GM04503 (cell line): ENCODE measurements around the gene CHN2.

ENCODE experiments used
- DNase-seq: peaks from one replicate; pipeline ENCODE4 v3.0.0-alpha.2; 2012; ENCODE audit warnings: low read depth

Gene CHN2

GRCh38 chr7:29228289-29229011 lies 33.9 kb downstream of the CHN2 start:
- DNase-seq: no peak

DNA sequence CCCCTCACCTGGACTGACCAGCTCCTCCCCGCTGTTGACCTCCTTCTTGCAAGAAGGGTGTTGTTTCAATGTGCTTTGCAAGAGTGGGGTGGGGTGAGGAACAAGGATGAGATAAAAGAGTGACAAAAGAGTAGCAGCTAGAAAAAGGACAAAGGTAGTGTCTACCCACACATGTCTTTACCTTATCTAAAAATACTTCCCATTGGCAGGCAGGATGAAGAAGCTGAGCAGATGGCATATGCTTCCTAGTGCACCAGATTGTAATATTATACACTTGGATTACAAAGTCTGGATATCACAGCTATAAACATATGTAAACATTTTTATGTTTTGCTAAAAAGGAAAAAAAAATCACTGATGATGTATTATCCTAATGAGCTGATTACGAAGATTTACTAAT lies 34.5 kb downstream of the CHN2 start:
- DNase-seq: no peak

DNA sequence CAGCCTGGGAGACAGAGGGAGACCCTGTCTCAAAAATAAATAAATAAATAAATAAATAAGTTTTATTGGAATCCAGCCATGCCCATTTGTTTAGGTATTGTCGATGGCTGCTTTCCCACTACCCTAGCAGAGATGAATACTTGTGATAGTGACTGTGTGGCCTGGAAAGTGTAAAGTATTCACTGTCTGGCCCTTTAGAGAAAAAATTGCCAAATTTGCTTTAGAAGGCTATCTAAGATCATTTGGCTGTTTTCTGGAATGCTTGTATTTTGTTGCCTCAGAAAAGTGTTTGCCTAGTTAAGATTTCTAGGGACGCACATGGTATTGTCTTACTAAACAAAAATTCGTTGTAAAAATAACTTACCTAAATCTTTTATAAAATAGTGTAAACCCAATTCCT lies 35.4 kb downstream of the CHN2 start:
- DNase-seq: no peak

DNA sequence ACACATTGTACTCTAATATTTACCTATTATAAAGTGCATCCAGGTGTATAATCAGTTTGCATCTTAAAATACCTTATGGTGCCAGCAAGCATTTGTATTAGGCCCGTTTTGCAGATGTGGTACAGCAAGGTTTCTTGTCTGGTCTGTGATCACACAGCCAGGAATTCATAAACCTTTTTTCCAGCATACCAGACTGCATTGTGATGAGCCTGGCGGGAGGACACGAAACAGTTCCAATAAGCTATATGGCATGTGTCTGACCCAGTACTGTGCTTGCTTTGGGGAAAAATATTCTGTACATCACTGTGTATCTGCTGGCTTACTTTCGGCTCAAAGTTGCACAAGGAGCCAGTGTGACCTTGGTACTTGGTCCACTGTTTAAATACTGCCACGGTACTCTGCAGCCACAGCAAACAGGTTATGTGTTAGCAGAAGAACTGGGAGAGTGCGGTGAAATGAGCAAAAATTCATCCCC lies 36.3 kb downstream of the CHN2 start:
- no peak for DNase-seq

DNA sequence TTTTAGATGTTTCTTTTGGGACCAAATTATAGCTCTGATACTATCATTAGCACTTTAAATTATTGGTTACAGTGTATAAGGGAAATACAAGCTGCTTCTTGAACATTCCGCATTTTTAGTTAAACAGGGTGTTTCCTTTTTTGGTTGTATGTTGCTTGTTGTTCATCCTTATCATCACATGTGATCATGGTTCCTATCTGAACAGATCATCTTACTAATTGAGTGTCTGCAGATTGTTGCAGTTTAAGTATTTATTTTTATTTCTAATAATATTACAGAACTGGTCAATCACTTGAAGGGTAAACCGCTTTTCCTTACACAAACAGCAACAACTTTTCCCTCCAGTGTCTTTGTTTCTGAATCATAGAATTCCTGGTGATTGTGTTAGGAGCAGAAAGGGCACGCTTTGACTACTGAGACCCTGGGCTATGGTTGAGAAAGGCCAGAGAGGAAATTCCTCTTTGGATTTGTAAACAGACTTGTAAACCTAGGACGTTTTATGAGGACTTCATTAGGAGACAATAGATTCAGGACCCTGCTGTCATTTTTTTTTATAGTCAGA lies 37.2 kb downstream of the CHN2 start:
- no peak for DNase-seq

DNA sequence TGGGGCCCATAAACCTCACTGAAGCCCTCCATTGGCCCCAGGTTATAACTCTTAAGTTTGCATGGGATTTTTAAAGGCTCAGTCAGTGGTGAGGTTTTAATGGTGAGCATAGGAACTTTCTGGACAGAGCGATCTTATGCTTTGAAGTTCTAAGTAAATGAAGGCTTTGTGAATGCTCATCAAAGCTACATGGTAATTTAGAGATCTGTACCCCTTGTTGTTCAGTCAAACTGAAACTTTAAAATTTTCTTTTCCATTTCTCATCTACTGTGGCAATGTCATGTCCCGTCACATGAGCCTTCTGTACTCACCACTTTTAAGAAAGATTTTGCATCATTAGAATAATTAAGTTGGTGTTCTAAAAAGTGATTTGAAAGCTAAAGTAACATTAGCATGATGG lies 39.9 kb downstream of the CHN2 start:
- DNase-seq: no peak

DNA sequence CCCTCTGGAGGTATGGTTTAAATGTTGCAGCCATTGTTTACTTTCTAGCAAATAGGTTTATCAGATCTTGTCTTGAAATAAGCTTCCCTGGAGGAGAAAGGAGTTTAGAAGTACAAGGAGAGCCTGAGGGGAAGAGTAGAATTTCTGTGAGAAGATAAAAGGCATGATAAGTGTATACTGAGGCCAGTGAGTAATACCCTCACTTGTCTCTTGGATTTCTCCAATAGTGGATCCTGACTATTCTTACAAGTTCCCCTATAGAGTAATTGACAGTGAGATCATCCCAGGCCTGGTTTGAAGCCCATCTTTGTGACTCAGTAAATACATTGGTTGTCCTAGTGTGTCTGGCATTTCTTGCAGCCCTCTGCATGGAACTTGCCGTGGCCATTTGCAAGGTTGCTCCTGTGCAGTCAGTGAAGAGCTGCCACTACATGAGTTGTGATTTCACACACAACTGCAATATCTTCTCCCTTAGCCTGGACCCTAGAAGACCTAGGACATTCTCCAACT lies 41.6 kb downstream of the CHN2 start:
- no peak for DNase-seq

GRCh38 chr7:29236649-29237048 lies 42.1 kb downstream of the CHN2 start:
- DNase-seq: no peak

DNA sequence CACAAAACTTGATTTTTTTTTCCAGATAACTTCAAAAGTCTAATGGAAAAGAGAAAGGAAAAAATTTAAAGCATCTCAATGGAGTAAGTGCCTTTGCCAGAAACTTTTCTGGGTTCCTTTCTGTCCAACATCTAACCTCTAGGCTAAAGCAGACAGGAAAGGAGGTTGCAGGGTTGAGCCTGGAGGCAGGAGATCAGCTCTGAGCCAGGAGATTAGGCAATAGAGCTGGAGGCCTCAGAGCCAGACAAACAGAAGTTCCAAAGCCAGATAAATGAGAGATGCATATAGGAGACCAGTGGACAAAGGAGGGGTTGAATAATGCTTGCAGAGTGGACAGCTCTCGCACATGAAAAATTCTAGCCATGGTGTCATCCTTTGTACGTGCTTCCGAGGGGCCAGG lies 42.9 kb downstream of the CHN2 start:
- no peak for DNase-seq

- DNase-seq: no peak
Observed at GRCh38 chr7:29239638-29240037, 45.1 kb downstream of the CHN2 start.

DNA sequence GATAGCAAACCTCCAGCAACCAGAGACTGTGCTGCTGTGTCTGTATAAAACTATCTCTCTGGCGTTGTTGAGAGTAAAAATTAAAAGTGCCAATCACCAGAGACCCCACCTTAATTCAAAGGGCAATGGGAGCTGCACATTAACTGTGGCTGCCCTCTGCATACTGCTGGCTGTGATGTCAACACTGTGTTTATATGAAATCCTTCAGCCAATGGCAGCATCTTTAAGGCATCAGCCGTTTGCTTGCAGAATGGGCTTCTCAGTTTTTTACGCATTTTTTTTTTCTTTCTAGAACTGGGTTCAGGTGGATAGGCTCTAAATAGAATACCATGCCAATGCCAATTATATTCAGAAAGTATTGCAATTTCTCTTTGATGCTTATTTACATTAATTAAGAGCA lies 47.7 kb downstream of the CHN2 start:
- no peak for DNase-seq

- DNase-seq: no peak
Observed at GRCh38 chr7:29243910-29244655, 49.5 kb downstream of the CHN2 start.

DNA sequence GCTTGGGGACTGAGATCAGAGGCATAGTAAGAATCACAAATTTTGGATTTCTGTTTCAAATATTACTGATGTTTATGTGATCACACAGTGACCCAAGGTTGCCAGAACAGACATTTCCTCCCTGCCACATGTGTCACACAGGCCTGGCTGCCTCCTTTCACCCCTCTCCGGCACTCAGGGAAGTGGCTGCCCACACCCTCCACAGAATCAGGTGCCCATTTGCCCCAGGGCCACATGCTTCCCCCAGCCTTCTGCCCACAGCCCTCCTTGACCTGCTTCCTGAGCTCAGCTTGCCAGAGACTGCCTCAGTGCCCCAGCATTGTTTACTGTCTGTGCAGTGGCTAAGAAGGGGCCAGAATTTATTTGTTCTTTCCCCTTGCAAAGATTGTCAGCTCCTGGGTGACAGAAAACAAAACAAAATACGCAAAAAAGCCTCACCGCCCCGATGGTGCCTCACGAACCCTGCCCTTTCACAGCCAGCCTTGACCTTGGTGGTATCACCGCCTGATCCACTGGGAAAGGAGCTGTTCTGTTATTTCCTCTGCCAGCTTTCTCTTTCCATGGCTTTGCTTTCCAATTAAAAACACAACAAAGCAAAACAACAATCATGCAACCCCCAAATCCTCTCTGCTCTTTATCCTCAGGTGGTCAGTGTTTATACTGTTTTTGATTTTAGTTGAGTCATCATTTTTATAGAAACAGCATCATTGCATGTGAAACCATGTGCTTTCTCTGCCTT lies 52.8 kb downstream of the CHN2 start:
- DNase-seq: no peak

DNA sequence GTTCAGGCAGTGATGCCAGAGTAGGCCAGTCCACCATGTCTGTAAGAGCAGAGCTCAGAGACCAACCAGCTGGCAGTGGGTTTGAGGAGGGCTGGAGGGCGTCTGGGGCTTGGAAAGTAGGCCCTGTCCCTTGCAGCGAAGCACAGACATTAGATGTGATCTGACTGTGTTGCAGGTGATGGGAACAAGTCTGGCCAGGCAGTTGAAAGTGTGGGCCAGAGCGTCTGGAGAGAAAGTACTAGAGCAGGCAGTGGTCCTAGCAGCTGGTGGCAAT lies 53.3 kb downstream of the CHN2 start:
- DNase-seq: no peak

- no peak for DNase-seq
Observed at GRCh38 chr7:29248713-29249382, 54.3 kb downstream of the CHN2 start.

GRCh38 chr7:29249383-29249750 lies 54.8 kb downstream of the CHN2 start:
- no peak for DNase-seq

GRCh38 chr7:29249860-29250259 lies 55.3 kb downstream of the CHN2 start:
- DNase-seq: no peak

DNA sequence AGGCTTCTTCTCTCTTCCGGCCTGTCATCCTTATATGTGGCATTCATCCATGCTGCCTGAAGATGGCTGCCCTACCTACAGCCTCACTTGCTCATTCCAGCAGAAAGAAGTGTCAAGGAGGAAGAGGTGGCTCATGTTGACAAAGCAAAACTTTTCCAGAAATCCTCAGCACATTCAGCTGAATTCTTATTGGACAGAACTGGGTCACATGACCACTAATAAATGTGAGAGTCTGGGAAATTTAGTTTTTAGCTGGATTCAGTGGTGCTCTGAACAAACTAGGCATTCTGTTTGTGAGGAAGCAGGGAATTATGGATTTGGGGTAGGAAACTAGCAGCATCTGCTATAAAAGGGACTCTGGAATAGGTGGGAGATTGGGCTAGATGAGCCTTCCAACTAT lies 58.6 kb downstream of the CHN2 start:
- DNase-seq: no peak

DNA sequence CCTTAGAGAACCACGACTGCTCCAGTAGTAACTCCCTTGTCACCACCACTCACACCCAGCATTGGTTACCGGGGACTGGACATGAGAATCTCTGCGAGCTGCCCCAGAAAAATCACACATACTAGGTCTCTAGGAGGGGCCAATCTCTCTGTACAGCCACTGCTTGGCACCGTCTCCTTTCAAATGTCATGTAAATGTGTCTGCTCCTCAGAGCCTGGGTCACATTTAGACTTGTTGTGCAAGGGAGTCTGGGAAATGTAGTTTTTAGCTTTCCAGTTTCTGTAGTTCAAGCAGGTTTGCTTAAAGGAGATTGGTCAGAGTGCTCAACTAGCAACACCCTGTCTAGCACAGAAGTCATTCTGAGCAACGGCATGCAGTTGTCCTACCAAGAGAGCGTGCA lies 60.0 kb downstream of the CHN2 start:
- no peak for DNase-seq

- no peak for DNase-seq
Observed at GRCh38 chr7:29255199-29255878, 60.8 kb downstream of the CHN2 start.

- no peak for DNase-seq
Observed at GRCh38 chr7:29255906-29256692, 61.5 kb downstream of the CHN2 start.
